ENCODE results near the gene CFAP65. TPM values are rescaled to one million over a fixed set of nuclear protein-coding genes. Genes with fewer than 3 reads are reported as not detected.

CFAP65 gene
- total and polyA plus RNA-seq, 2 of the 13 experiments (the other 11 are each of a cell fraction or from before 2014, with no cell fraction given) = 0.05 TPM; not detected in 1

GRCh38 chr2:218959761-218960308, 81.5 kb downstream of the CFAP65 start (continued):
- TF ChIP-seq HIC2 (CRISPR knock-in tag; IDR thresholded peaks at IDR 0.05; ENCODE audit: low read depth) (no peak), SAFB2 (CRISPR knock-in tag; IDR thresholded peaks at IDR 0.05; ENCODE audit: borderline replicate concordance, low read depth) (0 out of 2 replicates have a peak, but pooled peaks have one; percentile 31), ZNF777 (CRISPR knock-in tag; IDR thresholded peaks at IDR 0.05) (peak; percentile 75), ARNT2 (CRISPR knock-in tag; IDR thresholded peaks at IDR 0.05; ENCODE audit: low read depth) (0 out of 2 replicates have a peak, but pooled peaks have one; percentile 20), SMAD1 (CRISPR knock-in tag; IDR thresholded peaks at IDR 0.05; ENCODE audit: borderline replicate concordance, low read depth) (0 out of 2 replicates have a peak, but pooled peaks have one; percentile 27), ZNF704 (CRISPR knock-in tag; IDR thresholded peaks at IDR 0.05; ENCODE audit: borderline replicate concordance) (no peak), ETV5 (CRISPR knock-in tag; IDR thresholded peaks at IDR 0.05; ENCODE audit: borderline replicate concordance) (no peak), ZBTB42 (CRISPR knock-in tag; IDR thresholded peaks at IDR 0.05) (no peak), ZNF782 (CRISPR knock-in tag; IDR thresholded peaks at IDR 0.05; ENCODE audit: borderline replicate concordance) (no peak), ZXDC (CRISPR knock-in tag; IDR thresholded peaks at IDR 0.05) (no peak), SIN3A (IDR thresholded peaks at IDR 0.05; ENCODE audit: borderline replicate concordance, low read depth, low read length) (no peak), ZBTB10 (CRISPR knock-in tag; IDR thresholded peaks at IDR 0.05; ENCODE audit: borderline replicate concordance) (no peak), ZNF34 (CRISPR knock-in tag; IDR thresholded peaks at IDR 0.05; ENCODE audit: borderline replicate concordance) (no peak), CBX5 (CRISPR knock-in tag; IDR thresholded peaks at IDR 0.05; ENCODE audit: borderline replicate concordance) (no peak), TCF7 (IDR thresholded peaks at IDR 0.05; ENCODE audit: low read depth) (no peak), ZNF160 (CRISPR knock-in tag; IDR thresholded peaks at IDR 0.05) (no peak)

Measured in HepG2 (cell line).